ENCODE data around the gene PWWP2B. TPM values are rescaled to one million over a fixed set of nuclear protein-coding genes. Genes with fewer than 3 reads are reported as not detected.

PWWP2B gene
- total RNA-seq, 4 donors from 2014 or later = 14.5 to 35.4 (median 27.3) TPM

- intact Hi-C loops (cut with DNase I) = no loop called here
- peak in 1 of 2 donors; percentile 47 for TF ChIP-seq POLR2A (IDR thresholded peaks at IDR 0.05)
- no peak for TF ChIP-seq CTCF (IDR thresholded peaks at IDR 0.05)
- 21 to 31% methylated on average over 11 to 12 of the region's 27 CpGs for WGBS, 2 donors
- H3K4me3 ChIP-seq (replicated peaks in 1 of 3) = peak overlapping the region in 1 of 3 donors; percentile 24
- peaks cover 18 to 24% of the 10 kb centered on the region in 2 donors for H3K36me3 ChIP-seq
- peak; percentile 75 to 89 for DNase-seq
- no peaks in the 10 kb centered on the region for H3K27me3 ChIP-seq
- H3K27ac ChIP-seq = peak overlapping the region; percentile 98 to 100 (median 99)
- no peaks in the 10 kb centered on the region for H3K9me3 ChIP-seq
- H3K4me1 ChIP-seq = peaks cover 57 to 76% of the 10 kb centered on the region in 2 donors
Measured at GRCh38 chr10:132408823-132409666, 12.0 kb downstream of the PWWP2B start.

GRCh38 chr10:132409667-132410028 lies 12.6 kb downstream of the PWWP2B start:
- Histone ChIP-seq H3K27ac (peak overlapping the region; percentile 98 to 100 (median 99)), H3K4me1 (peaks cover 57 to 76% of the 10 kb centered on the region in 2 donors), H3K4me3 (replicated peaks in 1 of 3) (no peak overlapping the region), H3K36me3 (peaks cover 18 to 29% of the 10 kb centered on the region in 2 donors), H3K27me3 (no peaks in the 10 kb centered on the region), H3K9me3 (no peaks in the 10 kb centered on the region)
- DNase-seq = no peak
- intact Hi-C loops (cut with DNase I) = no loop called here
- 85 to 92% methylated on average over 4 of the region's 4 CpGs for WGBS, 2 donors
- TF ChIP-seq POLR2A (IDR thresholded peaks at IDR 0.05) (no peak), CTCF (IDR thresholded peaks at IDR 0.05) (no peak)

GRCh38 chr10:132410056-132410778 lies 13.2 kb downstream of the PWWP2B start:
- Histone ChIP-seq H3K27me3 (no peaks in the 10 kb centered on the region), H3K27ac (peak overlapping the region; percentile 75 to 100 (median 98)), H3K36me3 (peaks cover 13 to 23% of the 10 kb centered on the region in 2 donors), H3K4me1 (peaks cover 57 to 76% of the 10 kb centered on the region in 2 donors), H3K9me3 (no peaks in the 10 kb centered on the region), H3K4me3 (replicated peaks in 1 of 3) (no peak overlapping the region)
- intact Hi-C loops (cut with DNase I) = no loop called here
- TF ChIP-seq POLR2A (IDR thresholded peaks at IDR 0.05) = no peak
- no peak for TF ChIP-seq CTCF (IDR thresholded peaks at IDR 0.05)
- DNase-seq = no peak
- WGBS, 2 donors = 82 to 87% methylated on average over 14 to 26 of the region's 28 CpGs

GRCh38 chr10:132410779-132411532 lies 14.0 kb downstream of the PWWP2B start:
- TF ChIP-seq CTCF (IDR thresholded peaks at IDR 0.05) (no peak), POLR2A (IDR thresholded peaks at IDR 0.05) (no peak)
- intact Hi-C loops (cut with DNase I) = no loop called here
- Histone ChIP-seq H3K27me3 (no peaks in the 10 kb centered on the region), H3K36me3 (peaks cover 6 to 16% of the 10 kb centered on the region in 2 donors), H3K27ac (peak overlapping the region; percentile 75 to 98 (median 78)), H3K9me3 (no peaks in the 10 kb centered on the region), H3K4me1 (peaks cover 57 to 76% of the 10 kb centered on the region in 2 donors), H3K4me3 (replicated peaks in 1 of 3) (no peak overlapping the region)
- 72 to 89% methylated on average over 16 to 22 of the region's 28 CpGs for WGBS, 2 donors
- no peak for DNase-seq
